Measurements from ENCODE around the gene GOLGA2. TPM values are rescaled to one million over a fixed set of nuclear protein-coding genes. Genes with fewer than 3 reads are reported as not detected.

GOLGA2 gene
- total and polyA plus RNA-seq, 2 of the 4 experiments (the other 2 are of a cell fraction): 118 to 146 TPM

DNA sequence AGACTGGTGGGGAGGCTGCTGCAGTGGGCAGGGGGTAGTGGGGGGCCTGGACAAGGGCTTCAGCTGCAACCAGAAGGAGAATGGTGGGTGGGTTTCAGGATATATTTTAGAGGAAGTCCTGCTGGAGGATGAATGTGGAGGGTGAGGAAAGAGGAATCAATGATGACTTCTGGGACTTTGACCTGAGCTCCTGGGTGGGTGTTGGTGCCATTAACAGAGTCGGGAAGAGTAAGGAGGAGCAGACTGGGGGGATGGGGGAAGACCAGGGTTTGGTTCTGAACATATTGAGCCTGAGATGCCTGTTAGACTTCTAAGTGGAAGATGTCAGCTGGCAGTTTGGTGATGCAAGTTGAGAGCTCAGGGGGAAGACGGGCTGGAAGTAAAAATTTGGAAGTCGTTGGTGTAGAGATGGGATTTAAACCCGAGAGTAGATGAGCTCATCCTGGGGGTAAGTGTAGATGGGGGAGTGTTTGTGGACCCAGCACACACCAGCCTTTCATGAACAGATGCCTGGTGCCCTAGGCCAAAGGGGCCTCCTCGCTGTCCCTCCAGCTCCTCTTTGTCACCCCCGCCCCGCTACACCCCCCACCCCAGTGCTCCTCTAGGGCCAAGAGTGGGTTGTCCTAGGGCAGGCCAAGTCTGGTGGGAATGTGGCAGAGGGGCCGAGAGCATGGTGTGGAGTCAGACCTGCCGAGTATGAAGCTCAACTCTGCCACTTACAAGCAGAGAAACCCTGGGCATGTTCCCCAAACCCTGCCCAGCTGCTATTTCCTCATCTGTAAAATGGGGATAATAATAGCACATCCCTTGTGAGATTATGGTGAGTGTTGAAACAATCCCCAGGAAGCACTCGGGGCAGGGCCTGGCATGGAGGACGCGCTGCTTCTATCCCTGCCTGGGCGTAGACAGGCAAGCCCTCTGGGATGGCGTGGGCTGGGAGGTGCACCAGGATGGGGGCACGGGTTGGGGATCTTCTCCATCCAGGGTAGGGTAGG, 68.6 kb downstream of the GOLGA2 start (continued):
- TF ChIP-seq, protein P1, sequence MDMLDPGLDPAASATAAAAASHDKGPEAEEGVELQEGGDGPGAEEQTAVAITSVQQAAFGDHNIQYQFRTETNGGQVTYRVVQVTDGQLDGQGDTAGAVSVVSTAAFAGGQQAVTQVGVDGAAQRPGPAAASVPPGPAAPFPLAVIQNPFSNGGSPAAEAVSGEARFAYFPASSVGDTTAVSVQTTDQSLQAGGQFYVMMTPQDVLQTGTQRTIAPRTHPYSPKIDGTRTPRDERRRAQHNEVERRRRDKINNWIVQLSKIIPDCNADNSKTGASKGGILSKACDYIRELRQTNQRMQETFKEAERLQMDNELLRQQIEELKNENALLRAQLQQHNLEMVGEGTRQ (IDR thresholded peaks at IDR 0.05; ENCODE audit: low read depth, low read length): no peak

DNA sequence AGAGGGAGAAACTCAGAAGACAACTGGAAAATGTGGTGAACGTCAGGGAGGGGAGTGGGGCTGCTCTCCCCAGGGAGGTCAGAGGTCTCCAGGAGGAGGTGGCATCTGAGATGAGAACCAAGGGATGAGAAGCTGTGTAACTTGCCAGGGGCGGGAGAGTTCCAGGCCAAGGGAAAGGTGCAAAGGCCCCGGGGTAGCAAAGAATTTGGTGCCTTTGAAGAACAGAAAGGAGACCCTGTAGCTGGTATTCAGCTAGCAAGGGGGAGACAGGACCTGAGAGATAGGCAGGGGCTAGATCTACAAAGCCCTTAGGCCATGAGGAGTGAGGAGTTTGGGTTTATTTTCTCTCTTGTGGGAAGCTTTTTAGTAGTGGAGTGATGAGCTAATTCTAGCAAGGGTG, 69.3 kb downstream of the GOLGA2 start:
- Histone ChIP-seq H3K4me2 (ENCODE audit: low read depth, low read length) (no peak overlapping the region), H2AK5ac (ENCODE audit: low read depth, low read length) (no peak overlapping the region), H3K36me3 (ENCODE audit: control insufficient read depth, insufficient read depth, low read length) (no peaks in the 10 kb centered on the region), H3K18ac (ENCODE audit: low read depth, low read length) (no peak overlapping the region), H2AFZ (replicated peaks; ENCODE audit: low read length, poor library complexity) (no peak overlapping the region), H3K9ac (ENCODE audit: low read depth, low read length) (no peak overlapping the region), H3K23ac (ENCODE audit: low read depth, low read length) (no peak overlapping the region), H3K79me1 (ENCODE audit: low read depth in 1 of 2, low read length in 2 of 2) (peaks cover 0 to 4% of the 10 kb centered on the region in 2 experiments; a peak in 1 of 4 replicates), H4K91ac (ENCODE audit: insufficient read depth, low read depth, low read length) (no peak overlapping the region), H2BK5ac (ENCODE audit: low read depth, low read length, poor library complexity, severe bottlenecking) (no peak overlapping the region), H3K27ac (ENCODE audit: insufficient read depth, low read length) (no peak overlapping the region), H3K9me3 (ENCODE audit: control insufficient read depth, insufficient read depth, low read length) (no peaks in the 10 kb centered on the region), H2BK15ac (ENCODE audit: low read depth, low read length) (no peak overlapping the region), H2BK120ac (ENCODE audit: low read depth, low read length) (no peak overlapping the region), H3K14ac (replicated peaks; ENCODE audit: low read depth, low read length) (no peak overlapping the region), H3K9me1 (ENCODE audit: insufficient read depth, low read length) (peaks cover 3% of the 10 kb centered on the region; the same call in 1 of the 2 replicates), H3K56ac (ENCODE audit: extremely low read depth, insufficient read depth, low read length) (no peak overlapping the region), H3K4me3 (ENCODE audit: insufficient read depth, low read depth, low read length) (no peak overlapping the region), H4K20me1 (ENCODE audit: insufficient read depth, low read length) (peaks cover 3% of the 10 kb centered on the region; the same call in 1 of the 2 replicates), H3K4me1 (ENCODE audit: control insufficient read depth, insufficient read depth, low read length) (no peaks in the 10 kb centered on the region; the same call in none of the 2 replicates), H4K5ac (ENCODE audit: low read depth, low read length) (no peak overlapping the region), H3K27me3 (ENCODE audit: control insufficient read depth, insufficient read depth, low read length) (no peaks in the 10 kb centered on the region), H2BK20ac (ENCODE audit: low read depth, low read length) (no peak overlapping the region), H4K8ac (ENCODE audit: low read depth in 2 of 2, low read length in 2 of 2) (no peak overlapping the region), H2AK9ac (replicated peaks; ENCODE audit: low read depth, low read length, poor library complexity) (no peak overlapping the region), H3K4ac (ENCODE audit: low read depth, low read length) (no peak overlapping the region)
- dilution Hi-C loops (cut with HindIII; ENCODE audit: low sequenced_read_pairs, unreplicated experiment) (no loop called here), in situ Hi-C loops (cut with MboI; ENCODE audit: low sequenced_read_pairs) (no loop called here), intact Hi-C loops (cut with micrococcal nuclease) (no loop called here)
- ChIA-PET POLR2A (ENCODE audit: unreplicated experiment) (no interaction called here), CTCF (no interaction called here)
- 83% methylated on average over 1 of the region's 3 CpGs; no CpG with 5 or more reads in 1 of the 2 experiments for WGBS, 2 experiments (ENCODE audit: extremely low coverage in 2 of 2, insufficient read length in 1 of 2)
- ATAC-seq (ENCODE audit: low read depth) (no peak), DNase-seq (no peak)
- BruUV-seq (replicated peaks): no TSS peak
- no peak for TF ChIP-seq MAFK (IDR thresholded peaks at IDR 0.05; ENCODE audit: low read depth, low read length)
- no peak for TF ChIP-seq POLR2A (IDR thresholded peaks at IDR 0.05; ENCODE audit: low read depth, low read length)
- TF ChIP-seq CHD1 (IDR thresholded peaks at IDR 0.05; ENCODE audit: low read depth, low read length): no peak
- TF ChIP-seq, protein P2, sequence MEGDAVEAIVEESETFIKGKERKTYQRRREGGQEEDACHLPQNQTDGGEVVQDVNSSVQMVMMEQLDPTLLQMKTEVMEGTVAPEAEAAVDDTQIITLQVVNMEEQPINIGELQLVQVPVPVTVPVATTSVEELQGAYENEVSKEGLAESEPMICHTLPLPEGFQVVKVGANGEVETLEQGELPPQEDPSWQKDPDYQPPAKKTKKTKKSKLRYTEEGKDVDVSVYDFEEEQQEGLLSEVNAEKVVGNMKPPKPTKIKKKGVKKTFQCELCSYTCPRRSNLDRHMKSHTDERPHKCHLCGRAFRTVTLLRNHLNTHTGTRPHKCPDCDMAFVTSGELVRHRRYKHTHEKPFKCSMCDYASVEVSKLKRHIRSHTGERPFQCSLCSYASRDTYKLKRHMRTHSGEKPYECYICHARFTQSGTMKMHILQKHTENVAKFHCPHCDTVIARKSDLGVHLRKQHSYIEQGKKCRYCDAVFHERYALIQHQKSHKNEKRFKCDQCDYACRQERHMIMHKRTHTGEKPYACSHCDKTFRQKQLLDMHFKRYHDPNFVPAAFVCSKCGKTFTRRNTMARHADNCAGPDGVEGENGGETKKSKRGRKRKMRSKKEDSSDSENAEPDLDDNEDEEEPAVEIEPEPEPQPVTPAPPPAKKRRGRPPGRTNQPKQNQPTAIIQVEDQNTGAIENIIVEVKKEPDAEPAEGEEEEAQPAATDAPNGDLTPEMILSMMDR (conservative IDR thresholded peaks at IDR 0.05; ENCODE audit: low read depth, low read length): no peak
- no peak for TF ChIP-seq BHLHE40 (IDR thresholded peaks at IDR 0.05; ENCODE audit: low read depth, low read length)
- TF ChIP-seq SMC3 (IDR thresholded peaks at IDR 0.05; ENCODE audit: low read depth, low read length): no peak
- TF ChIP-seq, protein P3, sequence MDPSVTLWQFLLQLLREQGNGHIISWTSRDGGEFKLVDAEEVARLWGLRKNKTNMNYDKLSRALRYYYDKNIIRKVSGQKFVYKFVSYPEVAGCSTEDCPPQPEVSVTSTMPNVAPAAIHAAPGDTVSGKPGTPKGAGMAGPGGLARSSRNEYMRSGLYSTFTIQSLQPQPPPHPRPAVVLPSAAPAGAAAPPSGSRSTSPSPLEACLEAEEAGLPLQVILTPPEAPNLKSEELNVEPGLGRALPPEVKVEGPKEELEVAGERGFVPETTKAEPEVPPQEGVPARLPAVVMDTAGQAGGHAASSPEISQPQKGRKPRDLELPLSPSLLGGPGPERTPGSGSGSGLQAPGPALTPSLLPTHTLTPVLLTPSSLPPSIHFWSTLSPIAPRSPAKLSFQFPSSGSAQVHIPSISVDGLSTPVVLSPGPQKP (IDR thresholded peaks at IDR 0.05; ENCODE audit: borderline replicate concordance, low read depth, low read length): no peak
- no peak for TF ChIP-seq RAD21 (IDR thresholded peaks at IDR 0.05; ENCODE audit: low read length)
- no peak for TF ChIP-seq MXI1 (IDR thresholded peaks at IDR 0.05; ENCODE audit: borderline replicate concordance, low read depth, low read length)
- TF ChIP-seq CEBPB (IDR thresholded peaks at IDR 0.05; ENCODE audit: low read depth, low read length): no peak
- TF ChIP-seq MAZ (IDR thresholded peaks at IDR 0.05; ENCODE audit: borderline replicate concordance, low read depth, low read length): no peak
